Lung (tissue), 12 donors: Measurements from ENCODE around the gene CAMK4. TPM values are rescaled to one million over a fixed set of nuclear protein-coding genes. Genes with fewer than 3 reads are reported as not detected.

ENCODE experiments used
- ATAC-seq: fragments of 200-7000 bp; cut with Tn5 transposase; one replicate; pipeline ENCODE4 v1.9.1; 2020; ENCODE audit warnings: moderate number of reproducible peaks; ENCODE audit not compliant: insufficient read depth, low FRiP score
- DNase-seq, 3 donors: peaks; one replicate each; pipeline ENCODE4 v3.0.0-alpha.2; 2013 to 2017
- H3K27ac ChIP-seq, 2 donors: one replicate each; pipeline ENCODE4 v1.5.1; 2013; ENCODE audit warnings: mild to moderate bottlenecking in 2 of 2, moderate library complexity in 2 of 2, control low read depth in 1 of 2, inconsistent platforms in 1 of 2, low read depth in 1 of 2, low read length in 1 of 2
- H3K27me3 ChIP-seq, 3 donors: one replicate each; pipeline ENCODE4 v1.5.1; 2013; ENCODE audit warnings: low read length in 2 of 3; ENCODE audit not compliant: control insufficient read depth in 3 of 3, insufficient read depth in 3 of 3
- H3K36me3 ChIP-seq, 4 donors: one replicate each; pipeline ENCODE4 v1.5.1; 2013; ENCODE audit warnings: low read length in 4 of 4, mild to moderate bottlenecking in 1 of 4, moderate library complexity in 1 of 4; ENCODE audit not compliant: control insufficient read depth in 4 of 4, insufficient read depth in 4 of 4
- H3K4me1 ChIP-seq, 5 donors: one replicate each; pipeline ENCODE4 v1.5.1; 2013; ENCODE audit warnings: low read length in 5 of 5, mild to moderate bottlenecking in 2 of 5, moderate library complexity in 1 of 5; ENCODE audit not compliant: control insufficient read depth in 5 of 5, insufficient read depth in 5 of 5
- H3K4me3 ChIP-seq: one replicate; pipeline ENCODE4 v1.5.1; 2013; ENCODE audit warnings: mild to moderate bottlenecking, control low read depth, moderate library complexity
- H3K9ac ChIP-seq, 2 donors: one replicate each; pipeline ENCODE4 v1.5.1; 2013; ENCODE audit warnings: low read length in 2 of 2, control low read depth in 1 of 2; ENCODE audit not compliant: insufficient read depth in 1 of 2
- H3K9me3 ChIP-seq, 4 donors: one replicate each; pipeline ENCODE4 v1.5.1; 2013; ENCODE audit warnings: low read length in 3 of 4, mild to moderate bottlenecking in 1 of 4, moderate library complexity in 1 of 4; ENCODE audit not compliant: control insufficient read depth in 4 of 4, insufficient read depth in 3 of 4
- WGBS, 2 donors: extraction: QIAGEN DNeasy Blood & Tissue Kit; methylation state at CpG; one replicate each; pipeline ENCODE4 v1.1.7; 2013; 5-methylcytosine and 5-hydroxymethylcytosine counted together
- polyA plus RNA-seq, 2 donors: library from polyadenylated mRNA; stranded (reverse); fragments of 200-250 nt; gene quantifications; one replicate each; pipeline ENCODE4 v1.2.1, GENCODE V29; 2013
- total RNA-seq, 2 donors: library from RNA; depleted of rRNA in 1 of 2; stranded (reverse); fragments of >200 nt in 1 of 2; gene quantifications; one replicate each; pipeline ENCODE4 v1.2.1, GENCODE V29; 2014 to 2021
- TF ChIP-seq, protein P1 (sequence below): IDR thresholded peaks from 2 replicates; pipeline ENCODE4 v1.5.1; 2012; ENCODE audit warnings: mild to moderate bottlenecking; ENCODE audit errors: control extremely low read depth, extremely low read depth
- donor health status: control.
- donor health status: control.
- donor health status: Bipolar disorder and iron deficiency.
- donor health status: healthy.
- donor health status: DM: yes; HTN: yes; CAD: no.

CAMK4 gene
- total and polyA plus RNA-seq, 4 donors = 0.18 to 27.7 (median 0.73) TPM

- 87 to 95% methylated on average over 5 of the region's 5 CpGs for WGBS, 2 donors
- H3K9ac ChIP-seq = no peak overlapping the region
- ATAC-seq = no peak
Observed at GRCh38 chr5:111235635-111236034, 11.5 kb downstream of the CAMK4 start.

DNA sequence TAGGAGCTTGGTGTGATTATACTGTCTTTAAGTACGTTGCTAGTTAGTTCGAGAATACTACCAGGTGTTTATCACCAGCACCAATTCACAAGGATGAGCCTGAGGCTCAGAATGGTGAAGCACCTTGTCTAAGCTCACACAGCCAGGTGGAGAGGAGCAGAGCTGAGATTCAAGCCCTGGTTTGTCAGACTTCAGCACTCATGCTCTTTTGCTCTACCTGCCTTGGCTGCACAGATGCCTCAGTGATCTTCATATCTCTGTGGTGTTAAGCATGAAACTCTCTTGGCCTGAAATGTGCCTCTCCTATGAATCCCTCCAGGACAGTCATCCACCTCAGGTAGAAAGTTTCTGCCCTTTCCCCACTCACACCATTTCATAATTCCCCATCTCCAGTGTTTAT lies 12.2 kb downstream of the CAMK4 start:
- Histone ChIP-seq H3K4me1 (peaks cover 0 to 2% (median 0%) of the 10 kb centered on the region in 5 donors), H3K36me3 (no peaks in the 10 kb centered on the region), H3K27ac (no peak overlapping the region), H3K27me3 (no peaks in the 10 kb centered on the region), H3K9me3 (peaks cover 0 to 2% (median 0%) of the 10 kb centered on the region in 4 donors), H3K4me3 (no peak overlapping the region), H3K9ac (no peak overlapping the region)
- TF ChIP-seq, protein P1, sequence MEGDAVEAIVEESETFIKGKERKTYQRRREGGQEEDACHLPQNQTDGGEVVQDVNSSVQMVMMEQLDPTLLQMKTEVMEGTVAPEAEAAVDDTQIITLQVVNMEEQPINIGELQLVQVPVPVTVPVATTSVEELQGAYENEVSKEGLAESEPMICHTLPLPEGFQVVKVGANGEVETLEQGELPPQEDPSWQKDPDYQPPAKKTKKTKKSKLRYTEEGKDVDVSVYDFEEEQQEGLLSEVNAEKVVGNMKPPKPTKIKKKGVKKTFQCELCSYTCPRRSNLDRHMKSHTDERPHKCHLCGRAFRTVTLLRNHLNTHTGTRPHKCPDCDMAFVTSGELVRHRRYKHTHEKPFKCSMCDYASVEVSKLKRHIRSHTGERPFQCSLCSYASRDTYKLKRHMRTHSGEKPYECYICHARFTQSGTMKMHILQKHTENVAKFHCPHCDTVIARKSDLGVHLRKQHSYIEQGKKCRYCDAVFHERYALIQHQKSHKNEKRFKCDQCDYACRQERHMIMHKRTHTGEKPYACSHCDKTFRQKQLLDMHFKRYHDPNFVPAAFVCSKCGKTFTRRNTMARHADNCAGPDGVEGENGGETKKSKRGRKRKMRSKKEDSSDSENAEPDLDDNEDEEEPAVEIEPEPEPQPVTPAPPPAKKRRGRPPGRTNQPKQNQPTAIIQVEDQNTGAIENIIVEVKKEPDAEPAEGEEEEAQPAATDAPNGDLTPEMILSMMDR = no peak
- no peak for DNase-seq
- no peak for ATAC-seq
- 88% methylated on average over 2 of the region's 2 CpGs for WGBS, 2 donors

More at GRCh38 chr5:111235635-111236034, 11.5 kb downstream of the CAMK4 start:
- TF ChIP-seq, protein P1 = no peak
- no peak overlapping the region for H3K4me3 ChIP-seq
- no peaks in the 10 kb centered on the region for H3K36me3 ChIP-seq
- peaks cover 0 to 2% (median 0%) of the 10 kb centered on the region in 4 donors for H3K9me3 ChIP-seq
- DNase-seq = no peak
- no peaks in the 10 kb centered on the region for H3K27me3 ChIP-seq
- H3K4me1 ChIP-seq = peaks cover 0 to 2% (median 0%) of the 10 kb centered on the region in 5 donors
- no peak overlapping the region for H3K27ac ChIP-seq

GRCh38 chr5:111236995-111237394 lies 12.8 kb downstream of the CAMK4 start:
- Histone ChIP-seq H3K4me1 (peaks cover 0 to 2% (median 0%) of the 10 kb centered on the region in 5 donors), H3K36me3 (no peaks in the 10 kb centered on the region), H3K9ac (no peak overlapping the region), H3K9me3 (peaks cover 0 to 2% (median 0%) of the 10 kb centered on the region in 4 donors), H3K4me3 (no peak overlapping the region), H3K27me3 (no peaks in the 10 kb centered on the region), H3K27ac (no peak overlapping the region)
- TF ChIP-seq, protein P1 = no peak
- 80 to 91% methylated on average over 4 of the region's 4 CpGs for WGBS, 2 donors
- no peak for ATAC-seq
- no peak for DNase-seq

GRCh38 chr5:111237470-111237869 lies 13.3 kb downstream of the CAMK4 start:
- peaks cover 0 to 2% (median 0%) of the 10 kb centered on the region in 5 donors for H3K4me1 ChIP-seq
- H3K36me3 ChIP-seq = no peaks in the 10 kb centered on the region
- H3K9me3 ChIP-seq = peaks cover 0 to 2% (median 0%) of the 10 kb centered on the region in 4 donors
- ATAC-seq (no peak), DNase-seq (no peak)
- no peak overlapping the region for H3K4me3 ChIP-seq
- no peak overlapping the region for H3K27ac ChIP-seq
- TF ChIP-seq, protein P1 = no peak
- H3K9ac ChIP-seq = no peak overlapping the region
- H3K27me3 ChIP-seq = no peaks in the 10 kb centered on the region
